SK-N-SH (cell line): ENCODE results near the gene DNAJC25.
"Not testable (repeated sequence)": the region's sequence is repeated elsewhere in the genome, so short reads cannot be mapped to it uniquely, and the experiment has no call there.

Source experiments
- CTCF ChIP-seq: fragments of 200-600 bp; sonication (generic); IDR thresholded peaks from 2 replicates; pipeline ENCODE4 v1.6.1; 2017; ENCODE audit warnings: antibody characterized with exemption, mild to moderate bottlenecking, moderate library complexity
- POLR2AphosphoS5 ChIP-seq: IDR thresholded peaks from 2 replicates; pipeline ENCODE4 v1.6.1; 2012; ENCODE audit warnings: low read depth, low read length
- TAF1 ChIP-seq: IDR thresholded peaks from 2 replicates; pipeline ENCODE4 v1.6.1; 2012; ENCODE audit warnings: low read depth, mild to moderate bottlenecking, low read length, moderate library complexity, borderline replicate concordance
- YY1 ChIP-seq: IDR thresholded peaks from 2 replicates; pipeline ENCODE4 v1.4.0; 2012; ENCODE audit warnings: low read depth, mild to moderate bottlenecking

- not testable (repeated sequence) for TF ChIP-seq CTCF, POLR2AphosphoS5, YY1, TAF1
Observed at GRCh38 chr9:111668601-111669000, 37.5 kb downstream of the DNAJC25 start.
